Measurements from ENCODE around the gene FILIP1. TPM values are rescaled to one million over a fixed set of nuclear protein-coding genes. Genes with fewer than 3 reads are reported as not detected.

The FILIP1 gene
- total RNA-seq, 4 donors from 2014 or later, result 6.0 to 12.3 (median 7.2) TPM

DNA sequence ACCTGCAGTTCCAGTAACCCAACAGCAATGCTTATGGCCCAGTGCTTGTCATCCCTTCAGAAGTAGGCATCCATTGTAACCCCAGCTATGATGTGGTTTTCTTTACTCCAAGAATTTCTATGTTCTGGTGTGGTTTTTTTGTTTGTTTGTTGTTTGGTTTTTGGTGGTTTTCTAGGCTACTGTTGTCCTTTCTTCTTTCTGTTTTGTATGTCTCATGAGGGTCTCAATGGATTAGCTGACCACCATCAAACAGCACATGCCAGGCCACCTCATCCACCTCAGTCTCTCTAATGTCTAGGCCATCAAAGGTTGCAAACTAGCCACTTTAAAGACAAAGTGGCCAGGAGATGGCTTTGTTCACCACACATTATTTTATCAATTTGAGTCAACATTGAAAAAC, 149.6 kb downstream of the FILIP1 start:
- DNase-seq, result no peak
- Histone ChIP-seq H3K36me3 (no peaks in the 10 kb centered on the region), H3K27me3 (no peaks in the 10 kb centered on the region), H3K4me1 (peaks cover 0 to 5% (median under 1%) of the 10 kb centered on the region in 4 donors), H3K9me3 (no peaks in the 10 kb centered on the region), H3K27ac (no peak overlapping the region), H3K4me3 (no peak overlapping the region)
- TF ChIP-seq EP300 (IDR thresholded peaks at IDR 0.05; ENCODE audit: low read depth) (no peak), POLR2AphosphoS5 (IDR thresholded peaks at IDR 0.05) (no peak), CTCF (IDR thresholded peaks at IDR 0.05) (no peak), POLR2A (IDR thresholded peaks at IDR 0.05) (no peak)
- in situ Hi-C loops (cut with MboI; ENCODE audit: low pct_ligation_motif_present in 1 of 4, low pct_unique_long_range_greater_than_20kb in 1 of 4, low sequenced_read_pairs in 3 of 4) (no loop called here), intact Hi-C loops (cut with DNase I; ENCODE audit: low total_unique reads) (no loop called here)

- Histone ChIP-seq H3K9me3 (no peaks in the 10 kb centered on the region), H3K4me1 (peaks cover 0 to 8% (median 0%) of the 10 kb centered on the region in 4 donors), H3K27me3 (no peaks in the 10 kb centered on the region), H3K27ac (no peak overlapping the region), H3K36me3 (no peaks in the 10 kb centered on the region), H3K4me3 (no peak overlapping the region)
- intact Hi-C loops (cut with DNase I; ENCODE audit: low total_unique reads) (no loop called here), in situ Hi-C loops (cut with MboI; ENCODE audit: low pct_ligation_motif_present in 1 of 4, low pct_unique_long_range_greater_than_20kb in 1 of 4, low sequenced_read_pairs in 3 of 4) (no loop called here)
- no peak for DNase-seq
- TF ChIP-seq CTCF (IDR thresholded peaks at IDR 0.05), result no peak
- no peak for TF ChIP-seq POLR2AphosphoS5 (IDR thresholded peaks at IDR 0.05)
- no peak for TF ChIP-seq POLR2A (IDR thresholded peaks at IDR 0.05)
- TF ChIP-seq EP300 (IDR thresholded peaks at IDR 0.05; ENCODE audit: low read depth), result no peak
- 77 to 78% methylated on average over 4 of the region's 4 CpGs for WGBS, 2 donors (ENCODE audit: low coverage in 1 of 2)
Measured at GRCh38 chr6:75337835-75338580, 155.6 kb downstream of the FILIP1 start.

GRCh38 chr6:75334266-75335040, 159.1 kb downstream of the FILIP1 start:
- H3K27me3 ChIP-seq, result no peaks in the 10 kb centered on the region
- no peak overlapping the region for H3K4me3 ChIP-seq
- in situ Hi-C loops (cut with MboI; ENCODE audit: low pct_ligation_motif_present in 1 of 4, low pct_unique_long_range_greater_than_20kb in 1 of 4, low sequenced_read_pairs in 3 of 4) (no loop called here), intact Hi-C loops (cut with DNase I; ENCODE audit: low total_unique reads) (no loop called here)
- peaks cover 0 to 8% (median 0%) of the 10 kb centered on the region in 4 donors for H3K4me1 ChIP-seq
- H3K27ac ChIP-seq, result peak overlapping the region in 3 of 4 donors; percentile 13 to 46 (median 17)
- no peaks in the 10 kb centered on the region for H3K9me3 ChIP-seq
- WGBS, 2 donors (ENCODE audit: low coverage in 1 of 2), result 61 to 71% methylated on average over 3 to 4 of the region's 4 CpGs
- TF ChIP-seq POLR2A (IDR thresholded peaks at IDR 0.05) (no peak), EP300 (IDR thresholded peaks at IDR 0.05; ENCODE audit: low read depth) (no peak), POLR2AphosphoS5 (IDR thresholded peaks at IDR 0.05) (no peak), CTCF (IDR thresholded peaks at IDR 0.05) (no peak)
- H3K36me3 ChIP-seq, result no peaks in the 10 kb centered on the region
- DNase-seq, result no peak

DNA sequence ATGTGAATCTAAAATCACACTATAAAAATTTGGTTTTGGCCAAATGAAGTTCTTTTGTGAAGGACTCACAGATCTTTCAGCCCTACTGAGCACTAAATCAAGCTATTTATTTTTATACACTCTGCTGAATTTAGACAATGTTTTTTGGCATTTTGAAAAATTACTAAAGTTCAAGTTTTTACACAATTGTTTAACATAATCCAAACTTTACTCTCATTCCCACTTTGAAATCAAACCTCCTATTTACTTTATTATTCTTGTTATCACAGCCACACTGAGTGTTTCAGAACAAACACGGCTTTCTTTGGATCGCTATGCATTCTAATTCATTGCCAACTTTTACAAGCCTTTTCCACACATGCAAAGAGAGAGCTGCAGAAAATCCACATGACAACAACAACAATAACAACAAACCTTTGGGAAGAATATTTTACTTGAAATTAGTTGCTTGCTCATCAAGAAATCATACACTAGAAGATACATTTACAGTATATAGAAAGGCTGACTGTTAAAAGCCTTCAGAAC, 159.9 kb downstream of the FILIP1 start:
- H3K36me3 ChIP-seq, result no peaks in the 10 kb centered on the region
- H3K4me1 ChIP-seq, result peaks cover 0 to 8% (median 0%) of the 10 kb centered on the region in 4 donors
- H3K27ac ChIP-seq, result peak overlapping the region in 1 of 4 donors; percentile 13
- no peak for DNase-seq
- intact Hi-C loops (cut with DNase I; ENCODE audit: low total_unique reads) (no loop called here), in situ Hi-C loops (cut with MboI; ENCODE audit: low pct_ligation_motif_present in 1 of 4, low pct_unique_long_range_greater_than_20kb in 1 of 4, low sequenced_read_pairs in 3 of 4) (no loop called here)
- H3K4me3 ChIP-seq, result no peak overlapping the region
- TF ChIP-seq CTCF (IDR thresholded peaks at IDR 0.05), result no peak
- no peak for TF ChIP-seq POLR2A (IDR thresholded peaks at IDR 0.05)
- no peak for TF ChIP-seq EP300 (IDR thresholded peaks at IDR 0.05; ENCODE audit: low read depth)
- TF ChIP-seq POLR2AphosphoS5 (IDR thresholded peaks at IDR 0.05), result no peak
- WGBS, 2 donors (ENCODE audit: low coverage in 1 of 2), result 77 to 100% methylated on average over 1 to 2 of the region's 2 CpGs
- H3K9me3 ChIP-seq, result no peaks in the 10 kb centered on the region
- H3K27me3 ChIP-seq, result no peaks in the 10 kb centered on the region
